ENCODE results near the gene SCAF1. TPM values are rescaled to one million over a fixed set of nuclear protein-coding genes. Genes with fewer than 3 reads are reported as not detected.

The SCAF1 gene
- total RNA-seq, 1 donor from 2014 or later, result 89.9 TPM

DNA sequence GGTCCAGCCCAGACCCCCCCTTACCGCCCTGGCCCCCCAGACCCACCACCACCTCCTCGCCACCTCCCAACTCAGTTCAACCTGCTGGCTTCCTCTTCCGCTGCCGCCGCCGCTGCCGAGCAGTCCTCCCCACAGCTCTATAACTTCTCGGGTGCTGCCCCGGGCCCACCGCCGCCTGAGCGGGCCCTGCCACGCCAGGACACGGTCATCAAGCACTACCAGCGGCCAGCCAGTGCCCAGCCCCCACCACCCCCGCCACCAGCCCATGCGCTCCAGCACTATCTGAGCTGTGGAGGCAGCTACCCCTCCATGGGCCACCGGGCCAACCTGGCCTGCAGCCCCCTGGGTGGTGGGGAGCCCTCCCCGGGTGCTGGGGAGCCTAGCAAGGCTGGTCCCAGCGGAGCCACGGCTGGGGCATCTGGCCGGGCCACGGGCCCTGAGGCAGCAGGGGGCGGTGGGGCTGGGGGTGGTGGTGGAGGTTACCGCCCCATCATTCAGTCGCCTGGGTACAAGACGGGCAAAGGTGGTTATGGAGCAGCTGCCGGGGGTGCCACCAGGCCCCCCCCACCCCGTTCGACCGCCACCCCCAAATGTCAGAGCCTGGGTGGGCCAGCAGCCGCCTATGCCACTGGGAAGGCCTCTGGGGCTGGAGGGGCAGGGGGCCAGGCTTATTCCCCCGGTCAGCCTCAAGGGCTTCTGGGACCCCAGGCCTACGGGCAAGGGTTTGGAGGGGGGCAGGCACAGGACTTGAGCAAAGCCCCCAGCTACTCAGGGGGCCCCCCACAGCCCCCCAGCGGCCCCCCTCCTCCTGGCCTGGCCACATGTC lies 46.8 kb upstream of the SCAF1 start:
- TF ChIP-seq, protein P1, sequence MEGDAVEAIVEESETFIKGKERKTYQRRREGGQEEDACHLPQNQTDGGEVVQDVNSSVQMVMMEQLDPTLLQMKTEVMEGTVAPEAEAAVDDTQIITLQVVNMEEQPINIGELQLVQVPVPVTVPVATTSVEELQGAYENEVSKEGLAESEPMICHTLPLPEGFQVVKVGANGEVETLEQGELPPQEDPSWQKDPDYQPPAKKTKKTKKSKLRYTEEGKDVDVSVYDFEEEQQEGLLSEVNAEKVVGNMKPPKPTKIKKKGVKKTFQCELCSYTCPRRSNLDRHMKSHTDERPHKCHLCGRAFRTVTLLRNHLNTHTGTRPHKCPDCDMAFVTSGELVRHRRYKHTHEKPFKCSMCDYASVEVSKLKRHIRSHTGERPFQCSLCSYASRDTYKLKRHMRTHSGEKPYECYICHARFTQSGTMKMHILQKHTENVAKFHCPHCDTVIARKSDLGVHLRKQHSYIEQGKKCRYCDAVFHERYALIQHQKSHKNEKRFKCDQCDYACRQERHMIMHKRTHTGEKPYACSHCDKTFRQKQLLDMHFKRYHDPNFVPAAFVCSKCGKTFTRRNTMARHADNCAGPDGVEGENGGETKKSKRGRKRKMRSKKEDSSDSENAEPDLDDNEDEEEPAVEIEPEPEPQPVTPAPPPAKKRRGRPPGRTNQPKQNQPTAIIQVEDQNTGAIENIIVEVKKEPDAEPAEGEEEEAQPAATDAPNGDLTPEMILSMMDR (IDR thresholded peaks at IDR 0.05; ENCODE audit: unreplicated experiment), result no peak
- H3K36me3 Mint-ChIP-seq, result peaks cover 9% of the 10 kb centered on the region
- no peak overlapping the region for H3K4me3 Mint-ChIP-seq
- DNase-seq (ENCODE audit: low spot score in 2 of 2, unreplicated experiment in 2 of 2), result no peak
- H3K27ac Mint-ChIP-seq, result no peak overlapping the region
- no peaks in the 10 kb centered on the region for H3K27me3 Mint-ChIP-seq (ENCODE audit: low read depth)
- peaks cover 20% of the 10 kb centered on the region for H3K4me1 Mint-ChIP-seq
- H3K9me3 Mint-ChIP-seq, result no peaks in the 10 kb centered on the region

GRCh38 chr19:49595819-49596404 lies 46.1 kb upstream of the SCAF1 start:
- peaks cover 20% of the 10 kb centered on the region for H3K4me1 Mint-ChIP-seq
- TF ChIP-seq, protein P1 (IDR thresholded peaks at IDR 0.05; ENCODE audit: unreplicated experiment), result no peak
- no peaks in the 10 kb centered on the region for H3K9me3 Mint-ChIP-seq
- H3K27me3 Mint-ChIP-seq (ENCODE audit: low read depth), result no peaks in the 10 kb centered on the region
- H3K36me3 Mint-ChIP-seq, result peaks cover 12% of the 10 kb centered on the region
- H3K27ac Mint-ChIP-seq, result no peak overlapping the region
- no peak for DNase-seq (ENCODE audit: low spot score in 2 of 2, unreplicated experiment in 2 of 2)
- no peak overlapping the region for H3K4me3 Mint-ChIP-seq

DNA sequence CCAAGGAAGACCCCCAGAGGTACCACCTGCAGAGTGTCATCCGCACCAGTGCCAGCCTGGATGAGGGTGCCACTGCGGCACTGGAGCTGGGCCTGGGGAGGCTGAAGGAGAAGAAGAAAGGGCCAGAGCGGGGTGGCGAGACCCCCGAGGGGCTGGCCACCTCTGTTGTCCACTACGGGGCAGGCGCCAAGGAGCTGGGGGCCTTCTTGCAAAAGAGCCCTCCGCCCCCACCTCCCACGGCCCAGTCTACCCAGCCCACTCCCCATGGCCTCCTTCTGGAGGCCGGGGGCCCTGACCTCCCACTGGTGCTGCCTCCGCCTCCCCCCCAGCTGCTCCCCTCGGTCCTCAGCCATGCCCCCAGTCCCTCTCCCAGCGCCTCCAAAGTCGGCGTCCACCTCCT lies 45.6 kb upstream of the SCAF1 start:
- Mint-ChIP-seq H3K27ac (no peak overlapping the region), H3K27me3 (ENCODE audit: low read depth) (no peaks in the 10 kb centered on the region), H3K4me3 (no peak overlapping the region), H3K4me1 (peaks cover 20% of the 10 kb centered on the region), H3K36me3 (peaks cover 15% of the 10 kb centered on the region), H3K9me3 (no peaks in the 10 kb centered on the region)
- no peak for DNase-seq (ENCODE audit: low spot score in 2 of 2, unreplicated experiment in 2 of 2)
- TF ChIP-seq, protein P1 (IDR thresholded peaks at IDR 0.05; ENCODE audit: unreplicated experiment), result no peak

- DNase-seq (ENCODE audit: low spot score in 2 of 2, unreplicated experiment in 2 of 2), result no peak
- Mint-ChIP-seq H3K27ac (no peak overlapping the region), H3K4me3 (no peak overlapping the region), H3K4me1 (peaks cover 20% of the 10 kb centered on the region), H3K27me3 (ENCODE audit: low read depth) (no peaks in the 10 kb centered on the region), H3K36me3 (peaks cover 20% of the 10 kb centered on the region), H3K9me3 (no peaks in the 10 kb centered on the region)
- TF ChIP-seq, protein P1 (IDR thresholded peaks at IDR 0.05; ENCODE audit: unreplicated experiment), result no peak
Measured at GRCh38 chr19:49596954-49597702, 44.9 kb upstream of the SCAF1 start.

DNA sequence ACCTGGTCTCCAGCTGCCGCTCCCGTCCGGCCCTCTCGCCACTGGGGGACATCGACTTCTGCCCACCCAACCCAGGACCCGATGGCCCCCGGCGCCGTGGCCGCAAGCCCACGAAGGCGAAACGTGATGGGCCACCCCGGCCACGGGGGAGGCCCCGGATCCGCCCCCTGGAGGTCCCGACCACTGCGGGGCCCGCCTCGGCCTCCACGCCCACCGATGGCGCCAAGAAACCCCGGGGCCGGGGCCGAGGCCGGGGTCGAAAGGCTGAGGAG lies 44.4 kb upstream of the SCAF1 start:
- H3K36me3 Mint-ChIP-seq, result peaks cover 21% of the 10 kb centered on the region
- H3K4me1 Mint-ChIP-seq, result peaks cover 14% of the 10 kb centered on the region
- H3K4me3 Mint-ChIP-seq, result no peak overlapping the region
- DNase-seq (ENCODE audit: low spot score in 2 of 2, unreplicated experiment in 2 of 2), result no peak
- H3K9me3 Mint-ChIP-seq, result no peaks in the 10 kb centered on the region
- TF ChIP-seq, protein P1 (IDR thresholded peaks at IDR 0.05; ENCODE audit: unreplicated experiment), result no peak
- no peaks in the 10 kb centered on the region for H3K27me3 Mint-ChIP-seq (ENCODE audit: low read depth)
- H3K27ac Mint-ChIP-seq, result no peak overlapping the region
